GM19397 (cell line): ENCODE results near the gene AFG3L2.

Source experiments
- ATAC-seq: cut with Tn5 transposase; IDR thresholded peaks from one replicate; pipeline ENCODE4 v1.9.1; 2021; ENCODE audit warnings: mild to moderate bottlenecking, moderate library complexity; ENCODE audit not compliant: unreplicated experiment

AFG3L2 gene

GRCh38 chr18:12282442-12283039 lies 94.5 kb downstream of the AFG3L2 start:
- no peak for ATAC-seq

GRCh38 chr18:12281861-12282260 lies 95.2 kb downstream of the AFG3L2 start:
- no peak for ATAC-seq

DNA sequence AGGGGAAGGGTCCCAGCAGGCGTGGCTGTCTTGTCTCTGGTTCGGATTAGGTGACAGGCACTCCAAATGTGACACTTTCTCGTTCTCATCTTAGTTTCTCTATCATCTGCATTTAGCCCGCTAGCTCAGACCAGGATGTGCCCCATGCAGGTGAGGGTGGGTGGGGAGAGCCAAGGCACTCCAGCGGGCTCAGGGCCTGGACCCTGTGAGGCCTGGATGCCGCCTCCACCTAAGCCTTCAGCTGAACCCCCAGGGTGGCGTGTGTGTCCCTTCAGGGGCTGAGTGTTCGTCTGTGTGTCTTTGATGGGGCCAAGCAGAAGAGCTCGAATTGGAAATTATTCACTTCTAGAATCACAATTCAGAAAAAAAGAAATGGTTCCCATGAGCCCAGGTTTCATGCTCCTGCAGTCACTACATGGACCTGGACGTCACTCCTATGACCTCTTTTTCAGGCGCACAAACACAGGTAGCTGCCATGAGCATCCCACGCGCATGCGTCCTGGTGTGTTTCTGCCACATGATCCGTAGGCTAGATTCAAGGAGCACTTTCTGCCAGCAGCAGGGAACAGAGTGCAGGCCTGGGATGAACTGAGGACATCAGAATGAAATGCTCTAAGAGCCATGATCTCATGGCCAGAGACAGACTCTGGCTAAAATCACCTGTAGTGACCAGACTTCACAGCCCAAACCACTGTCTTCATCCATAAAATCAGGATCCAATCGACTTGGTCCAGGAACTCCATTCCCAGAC lies 97.1 kb downstream of the AFG3L2 start:
- no peak for ATAC-seq
